HEK293 (cell line): Measurements from ENCODE around the gene ST8SIA3.

ENCODE experiments used
- CTCF ChIA-PET: fragments of 350-600 bp; formaldehyde crosslinking; extraction: SDS; loops from one replicate; lab custom pipeline; 2021; ENCODE audit warnings: antibody characterized with exemption; lab: Yijun Ruan, JAX
- POLR2A ChIA-PET: fragments of 300-600 bp; formaldehyde crosslinking; extraction: SDS; loops from one replicate; lab custom pipeline; 2020; ENCODE audit warnings: antibody characterized with exemption, inconsistent platforms; lab: Yijun Ruan, JAX
- H3K27ac ChIP-seq: fragments of 200-500 bp; sonication (Bioruptor generic); 2 replicates; pipeline ENCODE4 v1.5.1; 2014; ENCODE audit warnings: low read depth, low read length, control low read depth, inconsistent platforms; ENCODE audit errors: extremely low read depth
- H3K36me3 ChIP-seq, 2 experiments: fragments of 200-500 bp in 1 of 2; sonication (Bioruptor generic) in 1 of 2; 1 replicate in 1 of 2; 2 replicates in 1 of 2; pipeline ENCODE4 v1.5.1; 2014 to 2017; ENCODE audit warnings: inconsistent platforms in 2 of 2, low read length in 2 of 2; ENCODE audit not compliant: control insufficient read depth in 2 of 2, insufficient read depth in 1 of 2
- H3K4me1 ChIP-seq: fragments of 200-500 bp; sonication (Bioruptor generic); 2 replicates; pipeline ENCODE4 v1.5.1; 2014; ENCODE audit warnings: mild to moderate bottlenecking, low read length, inconsistent platforms; ENCODE audit not compliant: control insufficient read depth, insufficient read depth
- H3K4me3 ChIP-seq: 2 replicates; pipeline ENCODE4 v1.5.1; 2011; ENCODE audit warnings: low read depth, mild to moderate bottlenecking, control low read depth, low read length, moderate library complexity
- H3K9me3 ChIP-seq: fragments of 200-500 bp; sonication (Bioruptor generic); 2 replicates; pipeline ENCODE4 v1.5.1; 2014; ENCODE audit warnings: low read depth, low read length, inconsistent platforms; ENCODE audit not compliant: control insufficient read depth, insufficient read depth
- CTCF ChIP-seq: fragments of 450-650 bp; formaldehyde crosslinking; IDR thresholded peaks from 2 replicates; pipeline ENCODE4 v1.5.1; 2016; ENCODE audit warnings: missing biosample characterization, missing genetic modification characterization
- EGR2 ChIP-seq: fragments of 450-650 bp; formaldehyde crosslinking; IDR thresholded peaks from 2 replicates; pipeline ENCODE4 v1.5.1; 2016; ENCODE audit warnings: low read depth, missing biosample characterization, missing genetic modification characterization
- GLIS1 ChIP-seq: fragments of 450-650 bp; formaldehyde crosslinking; IDR thresholded peaks from 2 replicates; pipeline ENCODE4 v1.5.1; 2016; ENCODE audit warnings: missing biosample characterization, missing genetic modification characterization
- GLIS2 ChIP-seq: fragments of 450-650 bp; formaldehyde crosslinking; IDR thresholded peaks from 2 replicates; pipeline ENCODE4 v1.5.1; 2016; ENCODE audit warnings: missing biosample characterization, missing genetic modification characterization
- HIC1 ChIP-seq: fragments of 450-650 bp; formaldehyde crosslinking; IDR thresholded peaks from 2 replicates; pipeline ENCODE4 v1.5.1; 2016; ENCODE audit warnings: missing biosample characterization, missing genetic modification characterization
- HOXC10 ChIP-seq: sonication (generic); formaldehyde crosslinking; IDR thresholded peaks from 2 replicates; pipeline ENCODE4 v1.8.1; 2023; ENCODE audit warnings: mild to moderate bottlenecking, missing genetic modification reagents
- KLF8 ChIP-seq: fragments of 450-650 bp; formaldehyde crosslinking; IDR thresholded peaks from 2 replicates; pipeline ENCODE4 v1.5.1; 2016; ENCODE audit warnings: missing biosample characterization, missing genetic modification characterization
- REST ChIP-seq: fragments of 450-650 bp; formaldehyde crosslinking; IDR thresholded peaks from 2 replicates; pipeline ENCODE4 v1.5.1; 2016; ENCODE audit warnings: missing biosample characterization, missing genetic modification characterization
- SCRT1 ChIP-seq: fragments of 450-650 bp; formaldehyde crosslinking; IDR thresholded peaks from 2 replicates; pipeline ENCODE4 v1.5.1; 2016; ENCODE audit warnings: missing biosample characterization, missing genetic modification characterization, borderline replicate concordance
- SP2 ChIP-seq: fragments of 450-650 bp; formaldehyde crosslinking; IDR thresholded peaks from 2 replicates; pipeline ENCODE4 v1.5.1; 2016; ENCODE audit warnings: missing biosample characterization, missing genetic modification characterization
- SP3 ChIP-seq: fragments of 450-650 bp; formaldehyde crosslinking; IDR thresholded peaks from 2 replicates; pipeline ENCODE4 v1.5.1; 2016; ENCODE audit warnings: missing biosample characterization, missing genetic modification characterization
- SP7 ChIP-seq: fragments of 450-650 bp; formaldehyde crosslinking; IDR thresholded peaks from 2 replicates; pipeline ENCODE4 v1.5.1; 2016; ENCODE audit warnings: missing biosample characterization, missing genetic modification characterization
- WT1 ChIP-seq: fragments of 450-650 bp; formaldehyde crosslinking; IDR thresholded peaks from 2 replicates; pipeline ENCODE4 v1.5.1; 2016; ENCODE audit warnings: missing biosample characterization, missing genetic modification characterization
- ZFHX2 ChIP-seq: fragments of 450-650 bp; formaldehyde crosslinking; conservative IDR thresholded peaks from 2 replicates; pipeline ENCODE4 v1.5.1; 2016; ENCODE audit warnings: missing biosample characterization, missing genetic modification characterization
- ZIC2 ChIP-seq: fragments of 450-650 bp; formaldehyde crosslinking; IDR thresholded peaks from 2 replicates; pipeline ENCODE4 v1.5.1; 2016; ENCODE audit warnings: missing biosample characterization, missing genetic modification characterization
- ZNF335 ChIP-seq: fragments of 450-650 bp; formaldehyde crosslinking; conservative IDR thresholded peaks from 2 replicates; pipeline ENCODE4 v1.5.1; 2016; ENCODE audit warnings: missing biosample characterization, missing genetic modification characterization
- ZNF398 ChIP-seq: fragments of 450-650 bp; formaldehyde crosslinking; IDR thresholded peaks from 2 replicates; pipeline ENCODE4 v1.5.1; 2017; ENCODE audit warnings: missing biosample characterization, missing genetic modification characterization
- ZNF404 ChIP-seq: fragments of 450-650 bp; formaldehyde crosslinking; IDR thresholded peaks from 2 replicates; pipeline ENCODE4 v1.5.1; 2017; ENCODE audit warnings: missing biosample characterization, missing genetic modification characterization
- ZNF423 ChIP-seq: fragments of 450-650 bp; formaldehyde crosslinking; IDR thresholded peaks from 2 replicates; pipeline ENCODE4 v1.5.1; 2016; ENCODE audit warnings: missing biosample characterization, missing genetic modification characterization
- ZNF654 ChIP-seq: fragments of 450-650 bp; formaldehyde crosslinking; IDR thresholded peaks from 2 replicates; pipeline ENCODE4 v1.5.1; 2016; ENCODE audit warnings: low read depth, missing biosample characterization, missing genetic modification characterization
- ZNF792 ChIP-seq: fragments of 450-650 bp; formaldehyde crosslinking; IDR thresholded peaks from 2 replicates; pipeline ENCODE4 v1.5.1; 2016; ENCODE audit warnings: missing biosample characterization, missing genetic modification characterization

ST8SIA3 gene

GRCh38 chr18:57353137-57353939 is 981 bp downstream of the ST8SIA3 start:
- Histone ChIP-seq H3K36me3 (no peaks in the 10 kb centered on the region), H3K4me1 (peaks cover 3% of the 10 kb centered on the region; the same call in 1 of the 2 replicates), H3K4me3 (peak overlapping the region; percentile 34), H3K27ac (no peak overlapping the region), H3K9me3 (no peaks in the 10 kb centered on the region; the same call in 1 of the 2 replicates)
- TF ChIP-seq SCRT1 (tag by site-specific recombination) (no peak), SP2 (tag by site-specific recombination) (peak; percentile 39), WT1 (tag by site-specific recombination) (no peak), GLIS2 (tag by site-specific recombination) (peak; percentile 61), ZNF335 (tag by site-specific recombination) (peak; percentile 48), ZNF792 (tag by site-specific recombination) (no peak), REST (tag by site-specific recombination) (peak; percentile 76; the same call in 1 of the 2 replicates), SP3 (tag by site-specific recombination) (peak; percentile 37), HOXC10 (0 out of 2 replicates have a peak, but pooled peaks have one; percentile 5), ZNF404 (no peak), ZIC2 (tag by site-specific recombination) (peak; percentile 94), EGR2 (tag by site-specific recombination) (peak; percentile 17; the same call in 1 of the 2 replicates), CTCF (tag by site-specific recombination) (no peak), ZNF423 (tag by site-specific recombination) (no peak), ZNF654 (no peak), ZNF398 (tag by site-specific recombination) (peak; percentile 61), KLF8 (tag by site-specific recombination) (no peak), GLIS1 (tag by site-specific recombination) (peak; percentile 37), SP7 (tag by site-specific recombination) (0 out of 2 replicates have a peak, but pooled peaks have one; percentile 19), HIC1 (tag by site-specific recombination) (no peak), ZFHX2 (tag by site-specific recombination) (peak; percentile 69; the same call in 1 of the 2 replicates)
- POLR2A ChIA-PET: no interaction called here
- CTCF ChIA-PET: no interaction called here
